ENCODE results near the gene PROCR.

DNA sequence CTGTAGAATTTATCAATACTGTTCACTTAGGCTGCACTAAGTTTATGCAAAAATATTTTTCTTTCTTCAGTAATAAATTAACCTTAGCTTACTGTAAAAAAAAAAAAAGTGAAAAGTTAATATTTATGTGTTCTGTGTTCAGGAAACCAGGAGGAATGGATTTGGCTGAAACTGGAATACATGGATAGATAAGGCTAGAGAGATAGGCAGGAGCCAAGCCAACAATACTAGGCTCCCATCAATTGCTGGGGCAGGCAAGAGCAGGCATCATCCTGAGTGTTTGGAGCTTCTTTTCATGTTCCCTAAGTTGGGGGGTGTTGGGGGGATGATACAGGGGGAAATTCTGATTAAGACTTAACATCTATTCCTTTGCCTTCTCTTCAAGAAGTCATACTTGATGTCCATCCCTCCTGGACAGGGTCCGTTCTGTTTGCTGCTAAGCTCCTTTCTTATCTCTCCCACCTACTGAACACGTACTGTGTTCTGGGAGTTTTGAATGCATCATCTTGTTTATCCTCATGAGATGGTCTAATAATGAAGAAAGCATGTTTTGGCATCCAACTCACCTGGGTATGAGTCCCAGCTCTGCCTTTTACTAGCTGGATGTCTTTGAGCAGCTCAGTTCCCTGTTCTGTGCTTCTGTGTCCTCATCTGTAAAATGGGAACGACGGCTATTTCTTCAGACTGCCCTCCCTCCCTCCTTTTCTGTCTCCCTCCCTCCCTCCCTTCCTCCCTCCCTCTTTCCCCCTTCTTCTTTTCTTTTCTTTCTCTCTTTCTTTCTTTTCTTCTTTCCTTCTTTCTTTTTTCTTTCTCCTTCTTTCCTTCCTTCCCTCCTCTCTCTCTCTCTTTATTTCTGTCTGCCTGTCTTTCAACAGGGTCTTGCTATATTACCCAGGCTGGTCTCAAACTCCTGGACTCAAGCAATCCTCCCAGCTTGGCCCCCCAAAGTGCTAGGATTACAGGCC lies 6.4 kb upstream of the PROCR start:
- TF ChIP-seq POLR2A (IDR thresholded peaks at IDR 0.05) = no peak
- TF ChIP-seq, protein P1, sequence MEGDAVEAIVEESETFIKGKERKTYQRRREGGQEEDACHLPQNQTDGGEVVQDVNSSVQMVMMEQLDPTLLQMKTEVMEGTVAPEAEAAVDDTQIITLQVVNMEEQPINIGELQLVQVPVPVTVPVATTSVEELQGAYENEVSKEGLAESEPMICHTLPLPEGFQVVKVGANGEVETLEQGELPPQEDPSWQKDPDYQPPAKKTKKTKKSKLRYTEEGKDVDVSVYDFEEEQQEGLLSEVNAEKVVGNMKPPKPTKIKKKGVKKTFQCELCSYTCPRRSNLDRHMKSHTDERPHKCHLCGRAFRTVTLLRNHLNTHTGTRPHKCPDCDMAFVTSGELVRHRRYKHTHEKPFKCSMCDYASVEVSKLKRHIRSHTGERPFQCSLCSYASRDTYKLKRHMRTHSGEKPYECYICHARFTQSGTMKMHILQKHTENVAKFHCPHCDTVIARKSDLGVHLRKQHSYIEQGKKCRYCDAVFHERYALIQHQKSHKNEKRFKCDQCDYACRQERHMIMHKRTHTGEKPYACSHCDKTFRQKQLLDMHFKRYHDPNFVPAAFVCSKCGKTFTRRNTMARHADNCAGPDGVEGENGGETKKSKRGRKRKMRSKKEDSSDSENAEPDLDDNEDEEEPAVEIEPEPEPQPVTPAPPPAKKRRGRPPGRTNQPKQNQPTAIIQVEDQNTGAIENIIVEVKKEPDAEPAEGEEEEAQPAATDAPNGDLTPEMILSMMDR (IDR thresholded peaks at IDR 0.05) = no peak

Data from sigmoid colon (tissue), 3 donors.